Mesenchymal stem cell (in vitro differentiated cells and primary cell): ENCODE data around the gene RBM10.
A peak's percentile ranks its signal among the peaks of the same experiment; 100 is the strongest.

Experiments used
- DNase-seq: peaks from one replicate; pipeline ENCODE4 v3.0.0-alpha.2; 2013
- H2AFZ ChIP-seq: one replicate; pipeline ENCODE4 v1.6.1; 2013; ENCODE audit warnings: low read depth, mild to moderate bottlenecking, control low read depth, inconsistent platforms, low read length, moderate library complexity
- H2AK5ac ChIP-seq: 2 replicates; pipeline ENCODE4 v1.6.1; 2013; ENCODE audit warnings: low read length, moderate library complexity, mild to moderate bottlenecking, inconsistent platforms; ENCODE audit not compliant: severe bottlenecking
- H2BK120ac ChIP-seq: one replicate; pipeline ENCODE4 v1.6.1; 2013; ENCODE audit warnings: low read depth, mild to moderate bottlenecking, inconsistent platforms, low read length, moderate library complexity
- H2BK12ac ChIP-seq, 2 experiments: one replicate each; pipeline ENCODE4 v1.6.1; 2013; ENCODE audit warnings: inconsistent platforms in 2 of 2, low read length in 2 of 2, mild to moderate bottlenecking in 2 of 2, moderate library complexity in 2 of 2, control low read depth in 1 of 2
- H2BK15ac ChIP-seq: one replicate; pipeline ENCODE4 v1.6.1; 2013; ENCODE audit warnings: mild to moderate bottlenecking, low read depth, inconsistent platforms; ENCODE audit not compliant: poor library complexity, severe bottlenecking
- H2BK5ac ChIP-seq: 2 replicates; pipeline ENCODE4 v1.6.1; 2013; ENCODE audit warnings: low read depth, mild to moderate bottlenecking, low read length, control low read depth, inconsistent platforms; ENCODE audit not compliant: poor library complexity, severe bottlenecking
- H3K14ac ChIP-seq, 2 experiments: one replicate each; pipeline ENCODE4 v1.6.1; 2013; ENCODE audit warnings: inconsistent platforms in 2 of 2, low read length in 2 of 2, control low read depth in 1 of 2, mild to moderate bottlenecking in 1 of 2, moderate library complexity in 1 of 2
- H3K18ac ChIP-seq, 2 experiments: one replicate each; pipeline ENCODE4 v1.6.1; 2013; ENCODE audit warnings: inconsistent platforms in 2 of 2, low read length in 2 of 2, control low read depth in 1 of 2, low read depth in 1 of 2, mild to moderate bottlenecking in 1 of 2
- H3K23ac ChIP-seq, 2 experiments: one replicate each; pipeline ENCODE4 v1.6.1; 2013; ENCODE audit warnings: inconsistent platforms in 2 of 2, low read length in 2 of 2, mild to moderate bottlenecking in 2 of 2, moderate library complexity in 2 of 2, control low read depth in 1 of 2
- H3K27ac ChIP-seq: 2 replicates; pipeline ENCODE4 v1.5.1; 2013; ENCODE audit warnings: mild to moderate bottlenecking, moderate library complexity, low read length, control low read depth, inconsistent platforms; ENCODE audit not compliant: poor library complexity, severe bottlenecking
- H3K27me3 ChIP-seq, 2 experiments: 2 replicates each; pipeline versions ENCODE4 v1.6.1 to v1.7.0; 2013; ENCODE audit warnings: low read length in 2 of 2, mild to moderate bottlenecking in 2 of 2, moderate library complexity in 2 of 2, control low read depth in 1 of 2, inconsistent platforms in 1 of 2; ENCODE audit not compliant: control insufficient read depth in 1 of 2, insufficient read depth in 1 of 2
- H3K36me3 ChIP-seq, 2 experiments: 2 replicates each; pipeline versions ENCODE4 v1.6.1 to v1.7.0; 2013; ENCODE audit warnings: low read length in 2 of 2, control low read depth in 1 of 2, inconsistent platforms in 1 of 2, low read depth in 1 of 2, mild to moderate bottlenecking in 1 of 2; ENCODE audit not compliant: insufficient read depth in 2 of 2, control insufficient read depth in 1 of 2
- H3K4ac ChIP-seq, 2 experiments: one replicate each; pipeline ENCODE4 v1.6.1; 2013; ENCODE audit warnings: inconsistent platforms in 2 of 2, low read length in 2 of 2, mild to moderate bottlenecking in 2 of 2, moderate library complexity in 2 of 2, control low read depth in 1 of 2, low read depth in 1 of 2
- H3K4me1 ChIP-seq: 2 replicates; pipeline ENCODE4 v1.6.1; 2013; ENCODE audit warnings: low read depth, low read length, control low read depth; ENCODE audit not compliant: control insufficient read depth, insufficient read depth
- H3K4me2 ChIP-seq: 2 replicates; pipeline ENCODE4 v1.6.1; 2013; ENCODE audit warnings: low read length, mild to moderate bottlenecking, inconsistent platforms; ENCODE audit not compliant: poor library complexity, severe bottlenecking
- H3K4me3 ChIP-seq, 2 experiments: 2 replicates each; pipeline versions ENCODE4 v1.5.1 to v1.7.0; 2013; ENCODE audit warnings: low read length in 2 of 2, mild to moderate bottlenecking in 2 of 2, control low read depth in 1 of 2, low read depth in 1 of 2; ENCODE audit not compliant: insufficient read depth in 1 of 2
- H3K79me1 ChIP-seq: replicated peaks from 2 replicates; pipeline ENCODE4 v1.6.1; 2013; ENCODE audit warnings: mild to moderate bottlenecking, control low read depth, low read length, inconsistent platforms; ENCODE audit not compliant: poor library complexity, severe bottlenecking
- H3K9ac ChIP-seq: 2 replicates; pipeline ENCODE4 v1.7.0; 2013; ENCODE audit warnings: mild to moderate bottlenecking, low read length, moderate library complexity
- H3K9me3 ChIP-seq: 2 replicates; pipeline ENCODE4 v1.7.0; 2013; ENCODE audit warnings: mild to moderate bottlenecking, low read length; ENCODE audit not compliant: control insufficient read depth
- H4K8ac ChIP-seq: one replicate; pipeline ENCODE4 v1.6.1; 2013; ENCODE audit warnings: inconsistent platforms, mild to moderate bottlenecking, low read length, moderate library complexity
- H4K91ac ChIP-seq: one replicate; pipeline ENCODE4 v1.6.1; 2013; ENCODE audit warnings: mild to moderate bottlenecking, low read length, inconsistent platforms
- WGBS: methylation state at CpG from one replicate; pipeline ENCODE4 v1.1.7; 2013; ENCODE audit warnings: mixed read lengths; 5-methylcytosine and 5-hydroxymethylcytosine counted together

RBM10 gene

DNA sequence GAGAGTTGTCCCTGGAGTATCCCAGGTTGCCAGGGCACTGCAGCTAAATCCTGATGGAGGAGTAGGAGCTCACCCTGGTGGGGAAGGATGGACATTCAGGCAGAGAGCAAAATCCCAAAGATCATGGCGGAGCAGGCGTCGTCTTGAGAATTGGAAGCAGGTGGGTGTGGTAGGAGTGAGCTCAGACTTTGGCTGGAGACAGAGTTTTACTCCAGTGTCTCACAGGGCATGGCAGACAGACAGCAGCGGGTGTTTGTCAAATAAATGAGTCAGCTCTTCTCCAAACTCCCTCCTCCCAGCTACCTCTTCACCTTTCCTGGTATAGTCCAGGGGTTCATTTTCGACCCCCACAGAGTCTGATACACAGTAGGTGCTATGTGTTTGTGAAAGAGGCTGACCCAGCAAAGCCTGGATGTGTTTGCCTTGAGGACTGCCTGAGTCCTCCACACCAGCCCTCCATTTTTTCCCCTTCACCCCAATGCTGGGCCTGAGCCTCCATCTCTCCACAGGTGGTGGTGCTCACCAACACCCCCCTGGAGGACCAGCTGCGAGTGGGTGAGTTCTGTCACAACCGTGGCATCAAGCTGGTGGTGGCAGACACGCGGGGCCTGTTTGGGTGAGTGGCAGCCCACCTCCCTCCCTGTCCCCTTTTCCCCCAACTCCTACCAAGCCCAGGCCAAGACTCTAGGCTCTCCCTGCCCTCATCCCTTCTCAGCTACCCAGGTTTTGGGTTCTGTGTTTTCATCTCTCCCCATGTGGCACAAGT is 55.5 kb downstream of the RBM10 start:
- no peak overlapping the region for H2AK5ac ChIP-seq
- H3K14ac ChIP-seq: no peak overlapping the region
- no peak overlapping the region for H3K18ac ChIP-seq
- H4K91ac ChIP-seq: no peak overlapping the region
- H2BK12ac ChIP-seq: no peak overlapping the region
- H2BK5ac ChIP-seq: no peak overlapping the region
- no peak for DNase-seq
- peak overlapping the region; percentile 39 for H3K9ac ChIP-seq
- 100% methylated on average over 5 of the region's 9 CpGs for WGBS
- no peak overlapping the region for H3K4ac ChIP-seq
- H2BK120ac ChIP-seq: no peak overlapping the region
- no peak overlapping the region for H2BK15ac ChIP-seq
- peaks cover 22% of the 10 kb centered on the region for H3K4me1 ChIP-seq
- H3K79me1 ChIP-seq: peaks cover 17% of the 10 kb centered on the region
- H3K27ac ChIP-seq: no peak overlapping the region
- no peak overlapping the region for H2AFZ ChIP-seq
- H3K23ac ChIP-seq: no peak overlapping the region
- no peak overlapping the region for H4K8ac ChIP-seq
- H3K4me2 ChIP-seq: no peak overlapping the region
- peaks cover 73 to 92% of the 10 kb centered on the region in 2 experiments for H3K36me3 ChIP-seq
- H3K27me3 ChIP-seq: no peaks in the 10 kb centered on the region
- H3K4me3 ChIP-seq: no peak overlapping the region
- no peaks in the 10 kb centered on the region for H3K9me3 ChIP-seq

DNA sequence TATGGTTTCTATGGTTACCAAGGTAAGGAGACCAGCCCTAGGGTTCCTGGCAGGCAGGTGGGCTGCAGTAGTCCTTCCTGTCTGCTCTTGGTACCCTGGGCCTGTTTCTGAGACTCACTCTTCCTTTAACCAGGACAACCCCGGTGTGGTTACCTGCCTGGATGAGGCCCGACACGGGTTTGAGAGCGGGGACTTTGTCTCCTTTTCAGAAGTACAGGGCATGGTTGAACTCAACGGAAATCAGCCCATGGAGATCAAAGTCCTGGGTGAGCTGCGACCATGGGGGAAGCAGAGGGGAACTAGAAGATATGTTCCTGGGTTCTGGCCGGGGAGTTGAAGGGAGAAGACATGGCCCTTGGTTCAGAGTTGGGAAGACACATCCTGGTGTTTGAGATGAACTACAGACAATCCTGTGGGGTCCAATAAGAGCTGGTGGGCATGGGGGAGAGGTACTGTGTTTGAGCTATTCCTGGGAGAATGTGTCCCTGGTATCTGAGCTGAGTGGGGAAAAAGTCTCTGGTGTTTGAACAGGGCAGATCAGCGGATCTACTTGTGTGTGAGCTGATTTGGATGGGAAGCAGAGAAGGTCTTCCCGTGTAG is 56.4 kb downstream of the RBM10 start:
- no peak overlapping the region for H3K27ac ChIP-seq
- H3K18ac ChIP-seq: no peak overlapping the region
- H4K8ac ChIP-seq: no peak overlapping the region
- H3K27me3 ChIP-seq: no peaks in the 10 kb centered on the region
- H2AFZ ChIP-seq: no peak overlapping the region
- H3K9me3 ChIP-seq: no peaks in the 10 kb centered on the region
- no peak overlapping the region for H2BK12ac ChIP-seq
- DNase-seq: no peak
- peak overlapping the region; percentile 39 for H3K9ac ChIP-seq
- H3K14ac ChIP-seq: no peak overlapping the region
- no peak overlapping the region for H2BK15ac ChIP-seq
- peaks cover 20% of the 10 kb centered on the region for H3K4me1 ChIP-seq
- no peak overlapping the region for H4K91ac ChIP-seq
- H3K79me1 ChIP-seq: peaks cover 17% of the 10 kb centered on the region
- no peak overlapping the region for H2BK5ac ChIP-seq
- H3K4me3 ChIP-seq: no peak overlapping the region
- H2AK5ac ChIP-seq: no peak overlapping the region
- H3K23ac ChIP-seq: no peak overlapping the region
- H3K4me2 ChIP-seq: no peak overlapping the region
- 96% methylated on average over 8 of the region's 9 CpGs for WGBS
- no peak overlapping the region for H2BK120ac ChIP-seq
- H3K4ac ChIP-seq: no peak overlapping the region
- H3K36me3 ChIP-seq: peaks cover 79 to 98% of the 10 kb centered on the region in 2 experiments

DNA sequence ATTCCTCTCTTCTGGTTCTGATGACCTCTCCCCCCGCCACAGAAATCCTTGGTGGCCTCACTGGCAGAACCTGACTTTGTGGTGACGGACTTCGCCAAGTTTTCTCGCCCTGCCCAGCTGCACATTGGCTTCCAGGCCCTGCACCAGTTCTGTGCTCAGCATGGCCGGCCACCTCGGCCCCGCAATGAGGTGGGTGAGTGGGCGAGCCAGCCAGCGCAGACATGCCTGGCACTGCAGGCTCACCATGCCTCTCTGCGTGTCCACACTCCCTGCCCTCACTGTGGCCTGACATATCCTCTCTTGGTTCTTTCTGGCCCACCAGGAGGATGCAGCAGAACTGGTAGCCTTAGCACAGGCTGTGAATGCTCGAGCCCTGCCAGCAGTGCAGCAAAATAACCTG is 57.3 kb downstream of the RBM10 start:
- Histone ChIP-seq H3K4me1 (peaks cover 15% of the 10 kb centered on the region), H2AFZ (no peak overlapping the region), H3K9ac (no peak overlapping the region), H3K18ac (no peak overlapping the region), H2BK120ac (no peak overlapping the region), H3K36me3 (peaks cover 76 to 98% of the 10 kb centered on the region in 2 experiments), H3K9me3 (no peaks in the 10 kb centered on the region), H2BK12ac (no peak overlapping the region), H3K4ac (no peak overlapping the region), H4K8ac (no peak overlapping the region), H2BK5ac (no peak overlapping the region), H2BK15ac (no peak overlapping the region), H3K14ac (no peak overlapping the region), H2AK5ac (no peak overlapping the region), H3K23ac (no peak overlapping the region), H3K4me2 (no peak overlapping the region), H4K91ac (no peak overlapping the region), H3K79me1 (peaks cover 17% of the 10 kb centered on the region), H3K27ac (no peak overlapping the region), H3K4me3 (no peak overlapping the region), H3K27me3 (no peaks in the 10 kb centered on the region)
- 98% methylated on average over 11 of the region's 11 CpGs for WGBS
- DNase-seq: no peak

DNA sequence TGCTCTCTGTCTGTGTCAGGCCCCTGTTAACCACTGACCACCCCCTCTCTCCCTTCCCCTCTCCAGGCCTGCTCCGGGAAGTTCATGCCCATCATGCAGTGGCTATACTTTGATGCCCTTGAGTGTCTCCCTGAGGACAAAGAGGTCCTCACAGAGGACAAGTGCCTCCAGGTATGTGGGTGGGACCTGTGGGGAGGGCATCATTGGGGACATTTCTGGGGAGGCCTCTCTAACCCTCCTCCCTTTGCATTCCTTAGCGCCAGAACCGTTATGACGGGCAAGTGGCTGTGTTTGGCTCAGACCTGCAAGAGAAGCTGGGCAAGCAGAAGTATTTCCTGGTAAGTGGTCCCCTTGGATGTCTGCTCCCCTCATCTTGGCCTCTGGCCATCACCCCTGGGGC is 57.9 kb downstream of the RBM10 start:
- Histone ChIP-seq H2BK120ac (no peak overlapping the region), H3K23ac (no peak overlapping the region), H2BK15ac (no peak overlapping the region), H3K4me1 (peaks cover 12% of the 10 kb centered on the region), H3K27ac (no peak overlapping the region), H3K36me3 (peaks cover 76 to 98% of the 10 kb centered on the region in 2 experiments), H2BK5ac (no peak overlapping the region), H3K4ac (no peak overlapping the region), H3K18ac (no peak overlapping the region), H2AFZ (no peak overlapping the region), H3K4me2 (no peak overlapping the region), H4K91ac (no peak overlapping the region), H2AK5ac (no peak overlapping the region), H3K9ac (no peak overlapping the region), H2BK12ac (no peak overlapping the region), H3K79me1 (peaks cover 17% of the 10 kb centered on the region), H4K8ac (no peak overlapping the region), H3K14ac (no peak overlapping the region), H3K4me3 (no peak overlapping the region), H3K27me3 (no peaks in the 10 kb centered on the region), H3K9me3 (no peaks in the 10 kb centered on the region)
- DNase-seq: no peak
- 74% methylated on average over 3 of the region's 4 CpGs for WGBS
